GM21360 (cell line): ENCODE data around the gene GRIK1.

Experiments
- ATAC-seq: cut with Tn5 transposase; IDR thresholded peaks from one replicate; pipeline ENCODE4 v1.9.1; 2021; ENCODE audit warnings: mild to moderate bottlenecking, moderate library complexity; ENCODE audit not compliant: unreplicated experiment

Gene GRIK1

DNA sequence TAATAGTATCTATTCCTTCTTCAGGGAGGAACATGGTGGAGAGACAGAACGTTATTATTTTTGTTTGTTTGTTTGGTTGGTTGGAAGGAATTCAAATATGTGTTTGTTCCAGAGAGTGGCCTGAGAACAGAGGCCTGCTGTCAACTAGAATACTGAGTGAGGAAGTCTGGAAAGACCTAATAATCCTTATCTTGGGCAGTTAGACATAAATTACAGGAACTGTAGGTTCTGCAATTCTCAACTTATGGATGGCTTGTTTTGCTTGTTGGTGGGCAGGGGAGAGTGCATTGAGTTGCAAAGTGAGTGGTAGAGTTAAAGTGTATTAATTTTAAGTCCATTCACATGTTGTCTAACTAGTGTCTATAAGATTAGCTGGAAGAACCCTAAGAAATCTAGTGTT lies 443.5 kb downstream of the GRIK1 start:
- no peak for ATAC-seq

DNA sequence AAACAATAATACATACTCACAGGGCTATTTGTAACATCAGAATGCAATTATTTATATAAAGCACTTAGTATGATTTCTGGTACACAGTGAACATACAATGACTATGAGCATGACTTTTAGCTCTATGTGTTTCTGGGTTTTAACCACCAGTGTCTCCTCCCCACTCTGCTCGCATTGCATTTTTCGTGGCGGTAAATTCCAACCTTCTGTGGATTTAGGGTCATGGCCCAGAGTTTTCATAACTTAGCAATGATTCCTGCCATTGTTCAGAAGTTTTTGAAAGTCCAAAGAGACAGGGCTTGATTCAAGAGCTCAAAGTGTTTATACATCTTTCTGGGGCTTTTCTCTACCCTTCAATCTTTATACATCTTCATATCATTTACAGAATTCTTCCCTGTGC lies 449.8 kb downstream of the GRIK1 start:
- ATAC-seq = no peak

DNA sequence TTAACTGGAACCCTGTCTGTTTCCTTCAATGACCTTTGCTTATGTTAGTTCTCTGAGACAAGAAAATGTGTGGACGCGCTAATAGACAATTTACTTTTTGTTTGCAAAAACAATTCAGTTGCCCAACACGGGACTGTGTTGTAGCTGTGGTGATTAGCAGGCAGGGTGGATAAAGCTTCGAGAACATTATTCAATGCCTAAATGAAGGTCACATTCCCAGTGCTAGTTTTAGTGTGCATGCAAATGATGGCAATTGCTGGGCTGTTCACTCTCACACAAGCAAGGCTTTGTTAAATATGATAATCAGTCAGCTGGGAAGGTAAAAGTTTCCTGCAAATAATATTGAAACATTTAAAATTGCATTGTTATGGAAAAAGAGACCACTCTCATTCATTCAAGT lies 452.6 kb downstream of the GRIK1 start:
- no peak for ATAC-seq
